Peyer's patch (tissue), 4 donors: ENCODE data around the gene ZDHHC17. TPM values are rescaled to one million over a fixed set of nuclear protein-coding genes. Genes with fewer than 3 reads are reported as not detected.

Source experiments
- DNase-seq, 3 donors: peaks; one replicate each; pipeline ENCODE4 v3.0.0-alpha.2; 2017 to 2019
- H3K27ac ChIP-seq, 4 donors: fragments of 200-600 bp; sonication (generic); one replicate each; pipeline ENCODE4 v1.5.1; 2016 to 2019
- H3K27me3 ChIP-seq, 2 donors: fragments of 200-600 bp; sonication (generic); one replicate each; pipeline ENCODE4 v1.5.1; 2019
- H3K36me3 ChIP-seq, 3 donors: fragments of 200-600 bp; sonication (generic); one replicate each; pipeline ENCODE4 v1.5.1; 2016 to 2019
- H3K4me1 ChIP-seq, 4 donors: fragments of 200-600 bp; sonication (generic); one replicate each; pipeline ENCODE4 v1.5.1; 2016 to 2019
- H3K4me3 ChIP-seq, 4 donors: fragments of 200-600 bp; sonication (generic); 1 replicate in 3 of 4; 2 replicates in 1 of 4; pipeline ENCODE4 v1.5.1; 2016 to 2019; ENCODE audit warnings: mild to moderate bottlenecking in 1 of 4
- H3K9me3 ChIP-seq, 4 donors: fragments of 200-600 bp; sonication (generic); one replicate each; pipeline ENCODE4 v1.5.1; 2016 to 2019; ENCODE audit warnings: mild to moderate bottlenecking in 1 of 4
- POLR2A ChIP-seq, 2 donors: fragments of 450-650 bp; IDR thresholded peaks; one replicate each; pipeline ENCODE4 v1.5.1; 2017; ENCODE audit warnings: antibody characterized with exemption in 2 of 2, mild to moderate bottlenecking in 2 of 2, moderate library complexity in 2 of 2
- total RNA-seq, 4 donors: library from RNA; depleted of rRNA; stranded (reverse); fragments of >200 nt; gene quantifications; one replicate each; pipeline ENCODE4 v1.1.0, GENCODE V29; 2016
- TF ChIP-seq, protein P1 (sequence below), 6 experiments: fragments of 450-650 bp in 4 of 6; fragments of 200-600 bp in 2 of 6; sonication (generic) in 1 of 6; IDR thresholded peaks; one replicate each; pipeline ENCODE4 v1.5.1; 2017 to 2019; ENCODE audit warnings: antibody characterized with exemption in 6 of 6, mild to moderate bottlenecking in 3 of 6, moderate library complexity in 1 of 6

ZDHHC17 gene
- total RNA-seq, 4 donors from 2014 or later: 14.7 to 88.3 (median 32.5) TPM

DNA sequence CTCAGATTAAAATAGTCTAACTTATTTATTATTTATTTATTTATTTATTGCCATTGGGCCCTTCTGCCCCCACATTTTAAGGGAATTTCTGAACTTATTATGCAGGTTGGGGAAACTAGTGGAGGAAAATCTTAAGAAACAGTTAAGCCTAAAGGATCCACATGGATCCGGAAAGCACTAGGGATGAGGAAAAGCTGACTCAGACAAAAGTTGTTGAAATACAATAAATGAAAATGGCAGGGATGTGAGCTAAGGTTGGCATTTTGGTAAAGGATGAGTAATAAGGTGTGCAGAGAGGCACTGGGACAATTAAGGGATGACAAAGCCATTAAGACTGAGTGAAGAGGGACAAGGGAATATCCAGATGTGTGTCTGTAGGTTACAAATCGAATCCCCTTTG, 135.6 kb downstream of the ZDHHC17 start:
- Histone ChIP-seq H3K9me3 (no peaks in the 10 kb centered on the region), H3K4me1 (no peaks in the 10 kb centered on the region), H3K4me3 (no peak overlapping the region), H3K27me3 (no peaks in the 10 kb centered on the region), H3K27ac (no peak overlapping the region), H3K36me3 (no peaks in the 10 kb centered on the region)
- no peak for DNase-seq
- TF ChIP-seq, protein P1, sequence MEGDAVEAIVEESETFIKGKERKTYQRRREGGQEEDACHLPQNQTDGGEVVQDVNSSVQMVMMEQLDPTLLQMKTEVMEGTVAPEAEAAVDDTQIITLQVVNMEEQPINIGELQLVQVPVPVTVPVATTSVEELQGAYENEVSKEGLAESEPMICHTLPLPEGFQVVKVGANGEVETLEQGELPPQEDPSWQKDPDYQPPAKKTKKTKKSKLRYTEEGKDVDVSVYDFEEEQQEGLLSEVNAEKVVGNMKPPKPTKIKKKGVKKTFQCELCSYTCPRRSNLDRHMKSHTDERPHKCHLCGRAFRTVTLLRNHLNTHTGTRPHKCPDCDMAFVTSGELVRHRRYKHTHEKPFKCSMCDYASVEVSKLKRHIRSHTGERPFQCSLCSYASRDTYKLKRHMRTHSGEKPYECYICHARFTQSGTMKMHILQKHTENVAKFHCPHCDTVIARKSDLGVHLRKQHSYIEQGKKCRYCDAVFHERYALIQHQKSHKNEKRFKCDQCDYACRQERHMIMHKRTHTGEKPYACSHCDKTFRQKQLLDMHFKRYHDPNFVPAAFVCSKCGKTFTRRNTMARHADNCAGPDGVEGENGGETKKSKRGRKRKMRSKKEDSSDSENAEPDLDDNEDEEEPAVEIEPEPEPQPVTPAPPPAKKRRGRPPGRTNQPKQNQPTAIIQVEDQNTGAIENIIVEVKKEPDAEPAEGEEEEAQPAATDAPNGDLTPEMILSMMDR (IDR thresholded peaks at IDR 0.05): no peak
- no peak for TF ChIP-seq POLR2A (IDR thresholded peaks at IDR 0.05)

DNA sequence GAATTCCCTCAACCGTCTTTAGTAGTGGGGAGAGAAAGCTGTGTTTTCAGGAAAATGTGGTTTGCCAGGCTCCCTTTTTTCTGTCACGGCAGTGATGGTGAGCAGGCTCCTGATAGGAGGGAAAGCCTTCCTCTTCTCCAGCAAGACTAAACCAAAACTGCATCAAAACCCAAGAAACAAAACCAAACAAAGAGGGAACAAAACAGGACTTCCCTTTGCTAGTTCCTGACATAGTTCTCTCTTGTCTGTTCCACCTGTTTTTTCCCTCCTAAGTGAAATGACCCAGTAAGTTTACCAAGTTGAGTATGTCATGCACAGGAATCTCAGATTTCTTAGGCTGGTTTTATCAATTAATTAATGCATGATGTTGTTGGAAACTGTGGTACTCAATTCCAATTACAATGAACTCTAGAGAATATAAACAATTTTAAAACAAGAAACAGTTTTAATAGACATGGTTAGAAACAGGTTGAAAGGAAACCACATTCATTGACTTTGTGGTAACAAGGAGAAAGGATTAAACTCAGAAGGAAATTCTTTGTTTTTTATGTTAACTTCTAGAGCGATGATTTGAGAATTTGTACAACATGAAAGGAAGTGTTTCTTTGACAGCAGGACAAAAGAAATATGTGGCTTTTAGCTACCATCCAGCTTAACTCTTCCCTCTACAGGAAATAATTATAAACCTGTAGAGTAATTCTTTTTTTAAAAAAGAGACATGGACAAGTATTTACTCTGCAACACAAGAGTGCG, 137.9 kb downstream of the ZDHHC17 start:
- TF ChIP-seq, protein P1 (IDR thresholded peaks at IDR 0.05): no peak
- TF ChIP-seq POLR2A (IDR thresholded peaks at IDR 0.05): no peak
- Histone ChIP-seq H3K4me1 (no peaks in the 10 kb centered on the region), H3K4me3 (no peak overlapping the region), H3K36me3 (no peaks in the 10 kb centered on the region), H3K27ac (no peak overlapping the region), H3K9me3 (no peaks in the 10 kb centered on the region), H3K27me3 (no peaks in the 10 kb centered on the region)
- DNase-seq: no peak

Other genes with a start within 250 kb of the ZDHHC17 start
- 10 to 100 TPM; 39.0 to 69.3 (median 49.0) TPM for gene OSBPL8, start 204.3 kb upstream of the ZDHHC17 start, total RNA-seq
- gene CSRP2, start 114.9 kb downstream of the ZDHHC17 start, total RNA-seq: 10 to 100 TPM in 1 of 4 donors, 1 to 10 TPM in 3; 1.9 to 10.6 (median 8.5) TPM